ENCODE results near the gene GNAI2.
"Not testable (repeated sequence)": the region's sequence is repeated elsewhere in the genome, so short reads cannot be mapped to it uniquely, and the experiment has no call there.

GNAI2 gene

DNA sequence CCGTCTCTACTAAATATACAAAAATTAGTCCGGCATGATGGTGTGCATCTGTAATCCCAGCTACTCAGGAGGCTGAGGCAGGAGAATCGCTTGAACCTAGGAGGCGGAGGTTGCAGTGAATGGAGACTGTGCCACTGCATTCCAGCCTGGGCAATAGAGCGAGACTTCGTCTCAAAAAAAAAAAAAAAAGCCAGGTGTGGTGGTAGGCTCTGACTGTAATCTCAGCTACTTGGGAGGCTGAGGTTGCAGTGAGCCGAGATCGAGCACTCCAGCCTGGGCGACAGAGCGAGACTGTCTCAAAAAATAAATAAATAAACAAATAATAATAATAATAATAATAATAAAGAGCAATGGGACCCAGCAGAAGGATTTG, 36.5 kb downstream of the GNAI2 start:
- not testable (repeated sequence) for H3K9me3 ChIP-seq (ENCODE audit: insufficient read depth, low read depth, low read length); H3K36me3 ChIP-seq (ENCODE audit: insufficient read depth, low read length); H3K9ac ChIP-seq (ENCODE audit: low read depth, low read length); H3K27ac ChIP-seq (ENCODE audit: low read depth, low read length); H3K4me3 ChIP-seq (ENCODE audit: low read length)
- Histone ChIP-seq H3K4me1 (ENCODE audit: insufficient read depth, low read length) (peaks cover 17% of the 10 kb centered on the region), H3K27me3 (ENCODE audit: insufficient read depth, low read length) (peaks cover 42% of the 10 kb centered on the region)
- WGBS = 94% methylated on average over 6 of the region's 10 CpGs

DNA sequence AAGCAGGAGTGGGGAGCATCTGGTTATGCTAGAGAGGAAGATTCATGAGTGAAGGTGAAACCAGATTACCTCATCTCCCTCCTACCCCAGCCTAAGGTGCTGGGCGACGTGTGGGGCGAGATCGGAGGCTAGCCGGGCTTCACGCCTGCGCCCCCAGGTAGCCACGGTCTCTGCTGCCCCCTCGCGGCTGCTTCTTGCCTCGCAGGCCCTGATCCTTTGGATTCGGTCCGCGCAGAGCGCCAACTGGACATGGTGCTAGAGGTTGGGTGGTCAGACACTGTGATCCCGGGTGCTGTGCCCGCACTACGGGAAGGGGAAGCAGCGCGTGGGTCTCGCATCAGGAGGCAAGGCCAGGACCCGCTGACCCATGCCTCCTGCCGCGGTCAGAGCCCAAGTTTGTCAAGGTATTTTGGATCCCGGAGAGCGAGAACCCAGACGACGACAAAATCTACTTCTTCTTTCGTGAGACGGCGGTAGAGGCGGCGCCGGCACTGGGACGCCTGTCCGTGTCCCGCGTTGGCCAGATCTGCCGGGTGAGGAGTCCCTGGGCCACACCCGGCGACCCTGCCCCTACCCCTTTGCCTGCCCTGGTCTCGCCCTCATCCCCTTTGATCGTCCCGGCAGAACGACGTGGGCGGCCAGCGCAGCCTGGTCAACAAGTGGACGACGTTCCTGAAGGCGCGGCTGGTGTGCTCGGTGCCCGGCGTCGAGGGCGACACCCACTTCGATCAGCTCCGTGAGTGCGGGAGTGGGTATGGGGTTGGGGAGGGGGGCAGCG, 37.1 kb downstream of the GNAI2 start:
- H3K27ac ChIP-seq (ENCODE audit: low read depth, low read length) = no peak overlapping the region
- no peaks in the 10 kb centered on the region for H3K36me3 ChIP-seq (ENCODE audit: insufficient read depth, low read length)
- H3K9me3 ChIP-seq (ENCODE audit: insufficient read depth, low read depth, low read length) = no peaks in the 10 kb centered on the region
- peaks cover 44% of the 10 kb centered on the region for H3K27me3 ChIP-seq (ENCODE audit: insufficient read depth, low read length)
- H3K9ac ChIP-seq (ENCODE audit: low read depth, low read length) = no peak overlapping the region; the same call in 1 of the 2 replicates
- H3K4me1 ChIP-seq (ENCODE audit: insufficient read depth, low read length) = peaks cover 13% of the 10 kb centered on the region
- H3K4me3 ChIP-seq (ENCODE audit: low read length) = peak overlapping the region; percentile 47
- WGBS = 10% methylated on average over 61 of the region's 61 CpGs

DNA sequence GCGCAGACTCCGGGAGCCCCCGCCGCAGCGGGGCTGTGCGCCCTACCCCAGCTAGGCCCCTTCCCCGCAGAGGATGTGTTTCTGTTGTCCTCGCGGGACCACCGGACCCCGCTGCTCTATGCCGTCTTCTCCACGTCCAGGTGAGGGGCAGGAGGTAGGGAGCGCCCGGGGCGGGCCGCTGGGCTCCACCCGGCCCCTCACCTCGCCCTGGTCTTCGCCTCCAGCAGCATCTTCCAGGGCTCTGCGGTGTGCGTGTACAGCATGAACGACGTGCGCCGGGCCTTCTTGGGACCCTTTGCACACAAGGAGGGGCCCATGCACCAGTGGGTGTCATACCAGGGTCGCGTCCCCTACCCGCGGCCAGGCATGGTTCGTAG, 37.7 kb downstream of the GNAI2 start:
- no peaks in the 10 kb centered on the region for H3K36me3 ChIP-seq (ENCODE audit: insufficient read depth, low read length)
- peaks cover 13% of the 10 kb centered on the region for H3K4me1 ChIP-seq (ENCODE audit: insufficient read depth, low read length)
- 69% methylated on average over 31 of the region's 31 CpGs for WGBS
- peaks cover 44% of the 10 kb centered on the region for H3K27me3 ChIP-seq (ENCODE audit: insufficient read depth, low read length)
- no peak overlapping the region for H3K9ac ChIP-seq (ENCODE audit: low read depth, low read length)
- H3K27ac ChIP-seq (ENCODE audit: low read depth, low read length) = no peak overlapping the region
- no peaks in the 10 kb centered on the region for H3K9me3 ChIP-seq (ENCODE audit: insufficient read depth, low read depth, low read length)
- no peak overlapping the region for H3K4me3 ChIP-seq (ENCODE audit: low read length)

DNA sequence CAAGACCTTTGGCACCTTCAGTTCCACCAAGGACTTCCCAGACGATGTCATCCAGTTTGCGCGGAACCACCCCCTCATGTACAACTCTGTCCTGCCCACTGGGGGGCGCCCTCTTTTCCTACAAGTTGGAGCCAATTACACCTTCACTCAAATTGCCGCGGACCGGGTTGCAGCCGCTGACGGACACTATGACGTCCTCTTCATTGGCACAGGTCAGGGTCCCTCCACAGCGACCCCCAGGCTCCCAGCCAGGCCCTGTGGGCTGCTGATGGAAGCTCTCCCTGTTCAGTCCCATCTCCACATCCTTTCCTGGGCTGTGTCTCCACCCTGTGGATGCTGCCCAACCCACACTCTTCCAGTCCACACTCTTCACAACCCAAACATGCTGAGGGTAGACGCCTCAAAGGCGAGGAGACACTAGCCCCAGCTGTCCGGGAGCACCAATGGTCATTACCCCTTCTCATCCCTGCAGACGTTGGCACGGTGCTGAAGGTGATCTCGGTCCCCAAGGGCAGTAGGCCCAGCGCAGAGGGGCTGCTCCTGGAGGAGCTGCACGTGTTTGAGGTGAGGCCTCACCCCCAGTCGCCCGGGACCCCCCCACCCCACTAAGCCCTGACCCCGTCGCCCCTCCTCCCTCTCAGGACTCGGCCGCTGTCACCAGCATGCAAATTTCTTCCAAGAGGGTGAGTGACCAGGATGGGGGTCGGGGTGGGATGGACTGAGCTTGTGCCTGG, 38.5 kb downstream of the GNAI2 start:
- Histone ChIP-seq H3K4me3 (ENCODE audit: low read length) (peak overlapping the region; percentile 54), H3K9ac (ENCODE audit: low read depth, low read length) (no peak overlapping the region), H3K27me3 (ENCODE audit: insufficient read depth, low read length) (peaks cover 44% of the 10 kb centered on the region), H3K4me1 (ENCODE audit: insufficient read depth, low read length) (peaks cover 8% of the 10 kb centered on the region), H3K27ac (ENCODE audit: low read depth, low read length) (no peak overlapping the region), H3K36me3 (ENCODE audit: insufficient read depth, low read length) (no peaks in the 10 kb centered on the region), H3K9me3 (ENCODE audit: insufficient read depth, low read depth, low read length) (no peaks in the 10 kb centered on the region)
- WGBS = 12% methylated on average over 22 of the region's 26 CpGs

DNA sequence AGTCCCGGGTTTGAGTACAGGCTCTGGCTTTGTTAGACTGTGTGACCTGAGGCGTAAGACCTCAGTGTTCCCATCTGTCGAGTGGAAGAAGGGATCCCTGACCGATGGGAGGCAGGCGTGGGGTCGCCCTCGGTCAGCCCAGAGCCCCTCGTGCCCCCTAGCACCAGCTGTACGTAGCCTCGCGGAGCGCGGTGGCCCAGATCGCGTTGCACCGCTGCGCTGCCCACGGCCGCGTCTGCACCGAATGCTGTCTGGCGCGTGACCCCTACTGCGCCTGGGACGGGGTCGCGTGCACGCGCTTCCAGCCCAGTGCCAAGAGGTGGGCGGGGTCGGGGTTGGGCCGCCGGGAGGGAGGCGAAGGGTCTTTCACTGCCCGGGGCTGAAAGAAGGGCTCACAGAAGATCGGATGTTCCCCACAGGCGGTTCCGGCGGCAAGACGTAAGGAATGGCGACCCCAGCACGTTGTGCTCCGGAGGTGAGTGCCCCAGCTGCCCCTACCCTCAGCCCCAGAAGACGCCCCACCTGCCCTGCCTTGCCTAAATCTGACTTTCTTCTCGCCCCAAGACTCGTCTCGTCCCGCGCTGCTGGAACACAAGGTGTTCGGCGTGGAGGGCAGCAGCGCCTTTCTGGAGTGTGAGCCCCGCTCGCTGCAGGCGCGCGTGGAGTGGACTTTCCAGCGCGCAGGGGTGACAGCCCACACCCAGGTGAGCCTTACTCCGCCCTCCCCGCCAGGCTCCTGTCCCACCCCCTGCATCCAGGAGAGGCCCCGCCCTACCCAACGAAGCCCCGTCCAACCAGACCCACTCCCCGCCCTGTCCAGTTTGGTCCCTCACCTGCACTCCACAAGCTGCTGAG, 39.4 kb downstream of the GNAI2 start:
- H3K27ac ChIP-seq (ENCODE audit: low read depth, low read length) = no peak overlapping the region
- H3K4me3 ChIP-seq (ENCODE audit: low read length) = peak overlapping the region; percentile 54
- H3K9me3 ChIP-seq (ENCODE audit: insufficient read depth, low read depth, low read length) = no peaks in the 10 kb centered on the region
- no peaks in the 10 kb centered on the region for H3K36me3 ChIP-seq (ENCODE audit: insufficient read depth, low read length)
- WGBS = 7% methylated on average over 65 of the region's 65 CpGs
- peaks cover 2% of the 10 kb centered on the region; the same call in 1 of the 2 replicates for H3K4me1 ChIP-seq (ENCODE audit: insufficient read depth, low read length)
- H3K27me3 ChIP-seq (ENCODE audit: insufficient read depth, low read length) = peaks cover 44% of the 10 kb centered on the region
- peak overlapping the region; percentile 24; the same call in 1 of the 2 replicates for H3K9ac ChIP-seq (ENCODE audit: low read depth, low read length)

DNA sequence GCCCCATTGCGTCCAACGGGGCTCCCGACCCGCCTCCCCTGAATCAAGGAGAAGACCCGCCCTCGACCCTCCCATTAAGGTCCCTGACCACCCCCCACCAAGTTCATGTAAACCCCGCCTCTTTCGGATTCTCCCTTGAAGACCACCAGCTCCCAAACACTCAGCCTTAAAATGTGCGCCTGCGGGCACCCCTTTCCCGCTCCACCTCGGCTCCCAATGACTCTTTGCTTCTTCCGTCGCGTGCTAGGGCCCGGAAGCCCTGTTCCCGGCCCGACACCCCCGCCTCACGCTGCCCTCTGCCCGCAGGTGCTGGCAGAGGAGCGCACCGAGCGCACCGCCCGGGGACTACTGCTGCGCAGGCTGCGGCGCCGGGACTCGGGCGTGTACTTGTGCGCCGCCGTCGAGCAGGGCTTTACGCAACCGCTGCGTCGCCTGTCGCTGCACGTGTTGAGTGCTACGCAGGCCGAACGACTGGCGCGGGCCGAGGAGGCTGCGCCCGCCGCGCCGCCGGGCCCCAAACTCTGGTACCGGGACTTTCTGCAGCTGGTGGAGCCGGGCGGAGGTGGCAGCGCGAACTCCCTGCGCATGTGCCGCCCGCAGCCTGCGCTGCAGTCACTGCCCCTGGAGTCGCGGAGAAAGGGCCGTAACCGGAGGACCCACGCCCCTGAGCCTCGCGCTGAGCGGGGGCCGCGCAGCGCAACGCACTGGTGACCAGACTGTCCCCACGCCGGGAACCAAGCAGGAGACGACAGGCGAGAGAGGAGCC, 40.2 kb downstream of the GNAI2 start:
- Histone ChIP-seq H3K36me3 (ENCODE audit: insufficient read depth, low read length) (no peaks in the 10 kb centered on the region), H3K4me3 (ENCODE audit: low read length) (peak overlapping the region; percentile 54), H3K9ac (ENCODE audit: low read depth, low read length) (no peak overlapping the region), H3K27ac (ENCODE audit: low read depth, low read length) (no peak overlapping the region), H3K9me3 (ENCODE audit: insufficient read depth, low read depth, low read length) (no peaks in the 10 kb centered on the region), H3K4me1 (ENCODE audit: insufficient read depth, low read length) (peaks cover 2% of the 10 kb centered on the region; the same call in 1 of the 2 replicates), H3K27me3 (ENCODE audit: insufficient read depth, low read length) (peaks cover 44% of the 10 kb centered on the region)
- WGBS = 82% methylated on average over 79 of the region's 79 CpGs

DNA sequence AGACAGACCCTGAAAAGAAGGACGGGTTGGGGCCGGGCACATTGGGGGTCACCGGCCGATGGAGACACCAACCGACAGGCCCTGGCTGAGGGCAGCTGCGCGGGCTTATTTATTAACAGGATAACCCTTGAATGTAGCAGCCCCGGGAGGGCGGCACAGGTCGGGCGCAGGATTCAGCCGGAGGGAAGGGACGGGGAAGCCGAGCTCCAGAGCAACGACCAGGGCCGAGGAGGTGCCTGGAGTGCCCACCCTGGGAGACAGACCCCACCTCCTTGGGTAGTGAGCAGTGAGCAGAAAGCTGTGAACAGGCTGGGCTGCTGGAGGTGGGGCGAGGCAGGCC, 40.7 kb downstream of the GNAI2 start:
- Histone ChIP-seq H3K36me3 (ENCODE audit: insufficient read depth, low read length) (no peaks in the 10 kb centered on the region), H3K27ac (ENCODE audit: low read depth, low read length) (no peak overlapping the region), H3K27me3 (ENCODE audit: insufficient read depth, low read length) (peaks cover 44% of the 10 kb centered on the region), H3K9ac (ENCODE audit: low read depth, low read length) (no peak overlapping the region), H3K4me3 (ENCODE audit: low read length) (no peak overlapping the region), H3K9me3 (ENCODE audit: insufficient read depth, low read depth, low read length) (no peaks in the 10 kb centered on the region), H3K4me1 (ENCODE audit: insufficient read depth, low read length) (peaks cover 2% of the 10 kb centered on the region; the same call in 1 of the 2 replicates)
- WGBS = 94% methylated on average over 17 of the region's 17 CpGs

DNA sequence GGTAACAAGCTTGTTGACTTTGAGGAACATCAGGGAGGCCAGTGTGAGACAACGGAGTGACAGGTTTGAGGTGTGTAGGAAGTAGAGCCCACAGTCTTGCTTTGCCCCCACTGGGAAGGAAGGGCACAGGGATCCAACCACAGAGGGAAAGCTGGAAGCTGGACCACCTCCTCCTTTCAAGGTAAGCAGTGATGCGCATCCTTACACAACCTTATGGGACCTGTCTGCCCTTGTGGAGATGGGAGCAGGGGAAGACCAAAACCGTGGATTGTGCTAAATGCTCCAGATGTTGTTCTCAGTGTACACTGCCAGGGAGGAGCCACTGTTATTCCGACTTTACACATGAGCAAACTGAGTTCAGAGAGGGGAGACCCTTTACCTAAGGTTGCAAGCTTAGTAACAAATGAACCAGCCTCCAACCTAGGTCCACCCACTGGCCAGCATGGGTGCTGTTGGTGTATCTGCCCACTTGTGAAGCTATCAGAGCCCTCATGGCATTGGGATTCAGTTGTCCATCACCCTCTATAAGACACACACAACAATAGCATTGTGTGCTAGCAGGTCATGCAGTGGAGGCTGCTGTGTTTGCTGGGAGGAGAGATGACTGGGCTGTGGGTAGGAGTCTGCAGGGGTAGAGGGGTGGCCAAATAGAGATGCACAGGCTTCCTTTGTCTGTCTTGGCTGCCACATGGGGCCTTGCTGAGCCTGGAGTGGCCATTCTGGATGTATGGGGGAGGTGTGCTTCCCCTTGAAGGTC, 42.3 kb downstream of the GNAI2 start:
- 92% methylated on average over 4 of the region's 4 CpGs for WGBS
- Histone ChIP-seq H3K4me3 (ENCODE audit: low read length) (no peak overlapping the region), H3K27ac (ENCODE audit: low read depth, low read length) (no peak overlapping the region), H3K4me1 (ENCODE audit: insufficient read depth, low read length) (no peaks in the 10 kb centered on the region), H3K27me3 (ENCODE audit: insufficient read depth, low read length) (peaks cover 40% of the 10 kb centered on the region), H3K36me3 (ENCODE audit: insufficient read depth, low read length) (no peaks in the 10 kb centered on the region), H3K9me3 (ENCODE audit: insufficient read depth, low read depth, low read length) (no peaks in the 10 kb centered on the region), H3K9ac (ENCODE audit: low read depth, low read length) (no peak overlapping the region)

DNA sequence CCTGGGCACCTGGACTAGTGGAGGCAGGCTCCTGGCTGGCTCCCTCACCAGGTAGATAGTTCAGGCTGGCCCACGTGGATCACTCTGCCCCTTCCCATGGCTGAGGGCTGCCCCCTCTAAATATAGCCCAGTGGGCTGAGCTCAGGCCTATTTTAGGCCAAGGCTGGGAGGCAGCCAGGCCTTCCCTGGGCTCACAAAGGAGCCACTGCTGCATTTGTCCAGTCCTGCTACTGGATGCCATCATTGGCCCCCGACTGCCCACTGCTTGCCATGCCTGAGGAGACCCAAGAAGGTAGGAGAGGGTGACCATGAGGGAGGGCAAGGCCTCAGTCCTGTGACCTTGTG, 42.8 kb downstream of the GNAI2 start, which contains the start of gene LSMEM2:
LSMEM2 (plus strand) TSS at position 208 of the 345 bp plus-strand sequence; CDS start at position 235, 27 bp downstream.
- peaks cover 35% of the 10 kb centered on the region for H3K27me3 ChIP-seq (ENCODE audit: insufficient read depth, low read length)
- H3K4me3 ChIP-seq (ENCODE audit: low read length) = no peak within 1 kb of the TSS
- no peaks in the 10 kb centered on the region for H3K4me1 ChIP-seq (ENCODE audit: insufficient read depth, low read length)
- no peak within 1 kb of the TSS for H3K9ac ChIP-seq (ENCODE audit: low read depth, low read length)
- H3K27ac ChIP-seq (ENCODE audit: low read depth, low read length) = no peak within 1 kb of the TSS
- WGBS = 84% methylated on average over 2 of the region's 2 CpGs
- no peaks in the 10 kb centered on the region for H3K36me3 ChIP-seq (ENCODE audit: insufficient read depth, low read length)
- no peaks in the 10 kb centered on the region for H3K9me3 ChIP-seq (ENCODE audit: insufficient read depth, low read depth, low read length)

All from HUES64 (cell line).